Measurements from ENCODE around the gene LAT. TPM values are rescaled to one million over a fixed set of nuclear protein-coding genes. Genes with fewer than 3 reads are reported as not detected.

Gene LAT
- 0.48 and 0.85 TPM in 2 replicates for total RNA-seq

GRCh38 chr16:28984619-28985135 is at the start of gene LAT:
TSS of gene LAT (plus strand) at chr16:28985052. CDS start at chr16:28985418, 366 bp downstream.

GRCh38 chr16:28950648-28951409 is 34.0 kb upstream of the LAT start, which contains the start of gene NFATC2IP:
TSS of gene NFATC2IP (plus strand) at chr16:28950937. CDS start at chr16:28951012, 75 bp downstream.

DNA sequence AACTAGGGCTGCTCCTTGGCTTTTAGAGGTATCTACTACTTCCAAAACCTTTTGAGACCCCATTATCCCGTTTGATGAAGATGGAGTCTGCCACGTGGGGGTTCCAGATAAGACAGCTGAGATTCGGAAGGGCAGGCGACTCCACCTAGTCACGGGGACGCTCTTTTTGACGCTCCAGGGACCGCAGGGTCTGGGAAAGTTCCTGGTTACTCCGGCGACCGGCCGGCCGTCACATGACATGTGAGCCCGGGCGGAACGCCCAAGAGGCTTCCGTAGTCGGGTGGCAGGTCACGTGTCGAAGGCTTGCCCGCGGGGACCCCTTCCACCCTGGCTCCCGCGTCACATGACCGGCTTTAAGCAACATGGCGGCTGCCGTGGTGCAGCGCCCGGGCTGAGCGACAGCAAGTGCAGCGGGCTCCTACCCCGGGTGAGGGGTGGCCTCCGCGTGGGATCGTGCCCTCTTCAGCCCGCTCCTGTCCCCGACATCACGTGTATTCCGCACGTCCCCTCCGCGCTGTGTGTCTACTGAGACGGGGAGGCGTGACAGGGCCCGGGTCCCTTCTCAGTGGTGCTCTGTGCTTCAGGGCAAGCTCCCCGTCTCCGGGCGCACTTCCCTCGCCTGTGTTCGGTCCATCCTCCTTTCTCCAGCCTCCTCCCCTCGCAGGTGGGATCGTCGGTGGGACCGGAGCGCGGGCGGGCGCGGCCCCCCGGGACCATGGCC is 10.3 kb upstream of the LAT start, which contains the start of gene SPNS1:
TSS of gene SPNS1 (plus strand) at position 342 of the 721 bp plus-strand sequence. CDS start at position 716, 374 bp downstream.

Other genes starting within 250 kb of the LAT start
- 1.2 TPM in 1 of 2 replicates, not detected in the other for gene NPIPB9, start 233.3 kb upstream of the LAT start, total RNA-seq
- 35.7 and 41.6 TPM in 2 replicates for gene ATXN2L, start 162.1 kb upstream of the LAT start, total RNA-seq
- gene TUFM, start 138.7 kb upstream of the LAT start, total RNA-seq = 135 and 157 TPM in 2 replicates
- 5.1 TPM in 2 replicates for gene SH2B1, start 121.2 kb upstream of the LAT start, total RNA-seq
- gene ATP2A1, start 106.6 kb upstream of the LAT start, total RNA-seq = under 0.01 TPM in 1 of 2 replicates, not detected in the other
- gene RABEP2, start 59.8 kb upstream of the LAT start, total RNA-seq = 18.3 and 24.3 TPM in 2 replicates
- gene CD19, start 53.1 kb upstream of the LAT start, total RNA-seq = not detected in 2 replicates
- gene NFATC2IP, start 34.1 kb upstream of the LAT start, total RNA-seq = 15.1 and 24.8 TPM in 2 replicates
- gene SPNS1, start 10.3 kb upstream of the LAT start, total RNA-seq = 23.2 and 26.7 TPM in 2 replicates